NCI-H446 (cell line): ENCODE data around the gene EFNB2.

ENCODE experiments used
- DNase-seq, 2 experiments: peaks; one replicate each; lab custom pipeline; 2025; lab: John Stamatoyannopoulos, UW

Gene EFNB2

GRCh38 chr13:106525865-106526264 lies 9.6 kb downstream of the EFNB2 start:
- no peak for DNase-seq

- DNase-seq = no peak
These were observed 11.4 kb downstream of the EFNB2 start for GRCh38 chr13:106524108-106524507.

GRCh38 chr13:106523576-106523975 lies 11.9 kb downstream of the EFNB2 start:
- DNase-seq = peak; percentile 75 to 94

GRCh38 chr13:106522898-106523525 lies 12.4 kb downstream of the EFNB2 start:
- DNase-seq = no peak

- no peak for DNase-seq
These were observed 13.3 kb downstream of the EFNB2 start for GRCh38 chr13:106522112-106522705.

GRCh38 chr13:106521095-106521799 lies 14.2 kb downstream of the EFNB2 start:
- no peak for DNase-seq

GRCh38 chr13:106520251-106521054 lies 15.0 kb downstream of the EFNB2 start:
- no peak for DNase-seq

GRCh38 chr13:106518512-106518911 lies 16.9 kb downstream of the EFNB2 start:
- no peak for DNase-seq

GRCh38 chr13:106517109-106517847 lies 18.2 kb downstream of the EFNB2 start:
- DNase-seq = no peak

- no peak for DNase-seq
These were observed 19.7 kb downstream of the EFNB2 start for GRCh38 chr13:106515635-106516254.

GRCh38 chr13:106514928-106515634 lies 20.4 kb downstream of the EFNB2 start:
- DNase-seq = no peak

- no peak for DNase-seq
These were observed 22.2 kb downstream of the EFNB2 start for GRCh38 chr13:106513025-106513983.

GRCh38 chr13:106507560-106508274 lies 27.7 kb downstream of the EFNB2 start:
- no peak for DNase-seq

- DNase-seq = no peak
These were observed 29.2 kb downstream of the EFNB2 start for GRCh38 chr13:106506286-106506685.

GRCh38 chr13:106505732-106506131 lies 29.7 kb downstream of the EFNB2 start:
- no peak for DNase-seq

- DNase-seq = no peak
These were observed 30.2 kb downstream of the EFNB2 start for GRCh38 chr13:106505295-106505694.

- DNase-seq = no peak
These were observed 31.6 kb downstream of the EFNB2 start for GRCh38 chr13:106503730-106504453.

GRCh38 chr13:106503272-106503671 lies 32.2 kb downstream of the EFNB2 start:
- no peak for DNase-seq
